ENCODE measurements around the gene TM7SF3. TPM values are rescaled to one million over a fixed set of nuclear protein-coding genes. Genes with fewer than 3 reads are reported as not detected.
A peak's percentile ranks its signal among the peaks of the same experiment; 100 is the strongest.

The TM7SF3 gene, protein sequence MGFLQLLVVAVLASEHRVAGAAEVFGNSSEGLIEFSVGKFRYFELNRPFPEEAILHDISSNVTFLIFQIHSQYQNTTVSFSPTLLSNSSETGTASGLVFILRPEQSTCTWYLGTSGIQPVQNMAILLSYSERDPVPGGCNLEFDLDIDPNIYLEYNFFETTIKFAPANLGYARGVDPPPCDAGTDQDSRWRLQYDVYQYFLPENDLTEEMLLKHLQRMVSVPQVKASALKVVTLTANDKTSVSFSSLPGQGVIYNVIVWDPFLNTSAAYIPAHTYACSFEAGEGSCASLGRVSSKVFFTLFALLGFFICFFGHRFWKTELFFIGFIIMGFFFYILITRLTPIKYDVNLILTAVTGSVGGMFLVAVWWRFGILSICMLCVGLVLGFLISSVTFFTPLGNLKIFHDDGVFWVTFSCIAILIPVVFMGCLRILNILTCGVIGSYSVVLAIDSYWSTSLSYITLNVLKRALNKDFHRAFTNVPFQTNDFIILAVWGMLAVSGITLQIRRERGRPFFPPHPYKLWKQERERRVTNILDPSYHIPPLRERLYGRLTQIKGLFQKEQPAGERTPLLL
- total RNA-seq (2021) (57.0 and 67.7 TPM in 2 replicates), Bru-seq, nascent RNA (percentile 68 among the genes with signal in this experiment), BruChase-seq, experiment 1, labeled RNA remaining after a 2-hour chase (percentile 77 among the genes with signal in this experiment), BruChase-seq, experiment 2, labeled RNA remaining after a 6-hour chase (percentile 66 among the genes with signal in this experiment)
- long read RNA-seq, transcript TM7SF3-201 (12 exons, 2,709 nt), result major isoform, 119 of 201 reads
- long read RNA-seq, partial matches to known transcripts, result 4 of 201 reads
- long read RNA-seq, other reads (novel, unspliced or antisense), result 78 of 201 reads

DNA sequence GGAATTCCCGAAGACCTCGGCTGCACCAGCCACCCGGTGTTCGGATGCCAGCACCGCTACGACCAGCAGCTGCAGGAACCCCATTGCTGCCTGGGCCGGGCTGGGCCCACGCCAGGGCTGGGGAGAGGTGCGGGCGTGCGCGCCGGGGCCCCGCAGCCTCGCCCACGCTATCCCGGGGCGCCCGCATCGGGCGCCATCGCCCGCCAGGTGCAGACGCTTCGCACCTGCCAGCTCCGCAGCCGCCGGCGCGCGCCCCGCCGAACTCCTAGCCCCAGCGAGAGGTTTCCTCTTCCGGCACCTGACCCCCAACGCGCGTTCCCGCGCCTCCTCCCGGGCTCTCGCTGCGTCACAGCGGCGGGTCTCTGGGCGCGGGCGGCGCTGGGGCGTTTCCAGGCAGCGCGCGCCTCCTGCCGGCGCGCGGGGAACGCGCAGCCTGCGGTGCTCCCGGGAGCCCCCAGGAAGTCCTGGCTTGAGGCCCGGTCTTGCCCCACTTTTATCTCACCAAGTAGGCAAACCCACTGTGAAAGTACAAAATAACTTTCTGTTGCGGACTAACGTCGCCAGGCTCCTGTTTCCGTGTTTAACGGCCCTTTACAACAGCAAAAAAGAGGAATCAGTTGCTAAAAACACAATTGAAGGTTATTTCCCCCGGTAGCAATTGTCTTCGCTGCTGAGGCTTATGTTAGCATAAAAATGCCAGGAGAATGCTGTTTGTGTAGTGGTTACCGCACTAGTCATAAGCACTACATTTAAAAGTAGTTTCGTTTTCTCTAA is at the start of gene TM7SF3:
Gene TM7SF3, minus strand, starts transcription at position 300 of the 774 bp plus-strand sequence. Its CDS starts 216 bp downstream, at position 84.
- no peaks in the 10 kb centered on the region for H4K20me1 ChIP-seq (ENCODE audit: insufficient read depth)
- H3K4me3 ChIP-seq, result peak within 1 kb of the TSS; percentile 97
- peaks cover 35% of the 10 kb centered on the region for H3K4me1 ChIP-seq (replicated peaks; ENCODE audit: insufficient read depth)
- peak within 1 kb of the TSS; percentile 95 for H3K4me2 ChIP-seq
- POLR2A ChIA-PET (ENCODE audit: unreplicated experiment), result interaction anchor here (0.5 to 0.6 kb wide), 3 partner anchors 168 to 890 kb away, joined by 3 to 7 read pairs (median 5); no protein-coding TSS in a partner anchor
- no TSS peak for BruUV-seq (replicated peaks)
- intact Hi-C loops (cut with micrococcal nuclease; ENCODE audit: unreplicated experiment), result loop anchor here (1.0 to 10.0 kb wide), 11 partner anchors 63 to 899 kb away; partner anchors contain the start of genes FGFR1OP2, ITPR2 and STK38L
- H3F3A ChIP-seq (ENCODE audit: insufficient read depth, low read depth), result peaks cover 14% of the 10 kb centered on the region
- no peaks in the 10 kb centered on the region for H3K9me3 ChIP-seq (ENCODE audit: insufficient read depth, low read depth)
- CTCF ChIA-PET, result interaction anchor here (0.6 to 1.1 kb wide), 7 partner anchors 8 to 447 kb away, joined by 3 to 4 read pairs (median 4); partner anchors contain the start of genes ITPR2 and MED21
- H3K27me3 ChIP-seq (ENCODE audit: insufficient read depth, low read depth), result no peaks in the 10 kb centered on the region
- no peak for TF ChIP-seq EZH2 (IDR thresholded peaks at IDR 0.05; ENCODE audit: low read depth)
- TF ChIP-seq, protein P1, sequence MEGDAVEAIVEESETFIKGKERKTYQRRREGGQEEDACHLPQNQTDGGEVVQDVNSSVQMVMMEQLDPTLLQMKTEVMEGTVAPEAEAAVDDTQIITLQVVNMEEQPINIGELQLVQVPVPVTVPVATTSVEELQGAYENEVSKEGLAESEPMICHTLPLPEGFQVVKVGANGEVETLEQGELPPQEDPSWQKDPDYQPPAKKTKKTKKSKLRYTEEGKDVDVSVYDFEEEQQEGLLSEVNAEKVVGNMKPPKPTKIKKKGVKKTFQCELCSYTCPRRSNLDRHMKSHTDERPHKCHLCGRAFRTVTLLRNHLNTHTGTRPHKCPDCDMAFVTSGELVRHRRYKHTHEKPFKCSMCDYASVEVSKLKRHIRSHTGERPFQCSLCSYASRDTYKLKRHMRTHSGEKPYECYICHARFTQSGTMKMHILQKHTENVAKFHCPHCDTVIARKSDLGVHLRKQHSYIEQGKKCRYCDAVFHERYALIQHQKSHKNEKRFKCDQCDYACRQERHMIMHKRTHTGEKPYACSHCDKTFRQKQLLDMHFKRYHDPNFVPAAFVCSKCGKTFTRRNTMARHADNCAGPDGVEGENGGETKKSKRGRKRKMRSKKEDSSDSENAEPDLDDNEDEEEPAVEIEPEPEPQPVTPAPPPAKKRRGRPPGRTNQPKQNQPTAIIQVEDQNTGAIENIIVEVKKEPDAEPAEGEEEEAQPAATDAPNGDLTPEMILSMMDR (conservative IDR thresholded peaks at IDR 0.05), result peak; percentile 82
- no peaks in the 10 kb centered on the region for H3K9me2 ChIP-seq (ENCODE audit: insufficient read depth)
- peak; percentile 83 to 98 for DNase-seq
- H3K27ac ChIP-seq, result peak within 1 kb of the TSS; percentile 48
- H2AFZ ChIP-seq, result peak within 1 kb of the TSS; percentile 99
- H3K36me3 ChIP-seq (ENCODE audit: low read depth), result no peaks in the 10 kb centered on the region
- peaks cover 10% of the 10 kb centered on the region for H3K79me2 ChIP-seq (ENCODE audit: low read depth)

DNA sequence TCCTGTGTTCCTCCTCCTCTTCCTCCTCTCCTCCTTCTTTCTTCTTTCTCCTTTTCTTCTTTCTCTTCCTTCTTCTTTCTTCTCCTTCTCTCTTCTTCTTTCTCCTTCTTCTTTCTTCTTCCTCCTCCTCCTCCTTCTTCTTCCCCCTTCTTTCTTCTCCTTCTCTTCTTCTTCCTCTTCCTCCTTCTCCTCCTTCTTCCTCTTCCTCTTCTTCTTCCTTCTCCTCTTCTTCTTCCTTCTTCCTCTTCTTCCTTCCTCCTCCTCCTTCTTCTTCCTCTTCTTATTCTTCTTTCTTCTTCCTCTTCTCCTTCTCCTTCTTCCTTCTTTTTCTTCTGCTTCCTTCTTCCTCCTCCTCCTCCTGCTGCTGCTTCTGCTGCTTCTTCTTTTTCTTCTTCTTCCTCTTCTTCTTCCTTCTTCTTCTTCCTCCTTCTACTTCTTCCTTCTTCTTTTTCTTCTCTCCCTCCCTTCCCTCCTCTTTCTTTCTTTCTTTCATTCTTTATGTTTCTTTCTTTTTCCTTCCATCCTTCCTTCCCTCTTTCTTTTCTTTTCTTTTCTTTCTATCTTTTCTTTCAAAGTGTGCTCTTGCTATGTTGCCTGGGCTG is 49.2 kb upstream of the TM7SF3 start:
- no TSS peak for BruUV-seq (replicated peaks)

More for the DNA sequence above, 49.2 kb upstream of the TM7SF3 start:
- Histone ChIP-seq H3K79me2 (ENCODE audit: low read depth) (no peaks in the 10 kb centered on the region), H3F3A (ENCODE audit: insufficient read depth, low read depth) (no peaks in the 10 kb centered on the region), H3K4me2 (no peak overlapping the region), H3K4me1 (replicated peaks; ENCODE audit: insufficient read depth) (no peaks in the 10 kb centered on the region), H3K36me3 (ENCODE audit: low read depth) (no peaks in the 10 kb centered on the region), H4K20me1 (ENCODE audit: insufficient read depth) (no peaks in the 10 kb centered on the region), H3K9me2 (ENCODE audit: insufficient read depth) (no peaks in the 10 kb centered on the region), H2AFZ (no peak overlapping the region), H3K27ac (no peak overlapping the region), H3K9me3 (ENCODE audit: insufficient read depth, low read depth) (no peaks in the 10 kb centered on the region), H3K4me3 (no peak overlapping the region), H3K27me3 (ENCODE audit: insufficient read depth, low read depth) (no peaks in the 10 kb centered on the region)
- intact Hi-C loops (cut with micrococcal nuclease; ENCODE audit: unreplicated experiment), result no loop called here
- TF ChIP-seq EZH2 (IDR thresholded peaks at IDR 0.05; ENCODE audit: low read depth), result no peak
- TF ChIP-seq, protein P1 (conservative IDR thresholded peaks at IDR 0.05), result no peak
- ChIA-PET CTCF (no interaction called here), POLR2A (ENCODE audit: unreplicated experiment) (no interaction called here)
- DNase-seq, result no peak
